ENCODE data around the gene UTS2B.

UTS2B gene

GRCh38 chr3:191353022-191353777 lies 22.9 kb upstream of the UTS2B start:
- DNase-seq (ENCODE audit: low read depth in 2 of 3, low spot score in 2 of 3): no peak

DNA sequence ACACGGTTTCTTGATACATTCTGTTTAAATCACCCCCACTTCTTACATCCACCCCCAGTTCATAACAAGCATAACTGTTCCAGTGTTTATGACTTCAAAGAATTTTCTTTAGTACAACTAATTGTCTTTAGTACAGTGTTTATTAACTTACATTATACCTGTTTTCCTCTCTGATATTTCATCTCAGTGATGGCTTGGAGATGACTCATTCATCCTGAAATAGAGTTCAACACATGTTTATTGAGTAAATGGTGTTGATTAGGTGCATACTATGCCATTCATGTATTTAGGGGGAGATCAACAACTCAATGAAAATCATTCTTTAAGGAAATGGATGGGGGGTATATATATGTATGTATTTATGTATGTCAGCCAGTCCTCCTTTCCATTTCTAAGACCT lies 21.7 kb upstream of the UTS2B start:
- no peak for DNase-seq (ENCODE audit: low read depth in 2 of 3, low spot score in 2 of 3)

DNA sequence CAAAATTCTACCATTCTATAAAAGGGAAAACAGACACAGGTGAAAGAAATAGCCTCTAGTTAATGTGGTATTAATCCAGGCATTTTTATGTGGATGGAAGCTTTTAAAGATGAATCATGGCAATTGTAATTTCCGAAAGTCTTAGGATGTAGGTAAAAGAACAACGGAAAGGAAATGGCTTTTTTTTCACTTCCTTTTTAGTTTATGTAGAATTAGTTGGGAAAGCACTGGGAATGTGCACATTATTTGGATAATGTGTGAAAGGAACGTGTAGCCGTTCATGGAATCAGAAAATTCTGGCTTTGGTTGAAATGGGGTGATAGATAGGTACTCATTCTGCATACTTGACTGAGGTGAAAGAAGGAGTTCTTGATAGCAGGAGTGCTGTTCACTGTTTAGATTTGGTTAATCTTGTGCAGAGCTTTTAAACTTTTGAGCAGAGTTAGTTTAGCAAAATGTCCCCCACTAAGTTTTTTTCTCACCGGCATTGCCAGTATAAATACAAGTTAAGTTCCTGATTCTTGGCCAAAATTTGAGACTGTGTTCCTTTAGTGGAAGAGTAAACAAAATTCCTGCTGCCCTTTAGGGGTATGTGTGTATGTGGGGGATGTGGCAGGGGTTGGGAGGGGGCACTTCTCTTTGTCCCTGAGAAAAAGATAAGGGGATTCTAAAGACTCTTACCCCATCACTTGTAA lies 20.2 kb upstream of the UTS2B start:
- no peak for DNase-seq (ENCODE audit: low read depth in 2 of 3, low spot score in 2 of 3)

DNA sequence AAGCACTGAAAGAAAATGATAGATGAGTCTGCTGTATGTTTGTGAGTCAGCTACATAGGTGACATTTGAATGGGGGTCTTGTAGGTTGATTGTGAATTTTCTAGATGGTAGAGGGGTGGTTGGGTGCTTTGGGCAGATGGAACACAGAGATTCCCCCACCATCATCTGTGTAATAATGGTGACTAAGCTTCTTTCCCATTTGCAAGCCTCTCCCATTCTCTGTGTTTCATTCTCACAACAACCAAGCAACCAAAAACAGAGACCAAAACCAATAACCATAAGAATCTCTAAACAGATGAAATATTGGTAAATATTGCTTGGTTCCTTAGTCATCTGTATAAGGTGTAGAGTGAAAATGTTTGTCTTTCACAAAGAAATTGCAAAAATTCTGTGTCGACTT lies 17.8 kb upstream of the UTS2B start:
- DNase-seq (ENCODE audit: low read depth in 2 of 3, low spot score in 2 of 3): no peak

GRCh38 chr3:191347228-191347627 lies 16.9 kb upstream of the UTS2B start:
- DNase-seq (ENCODE audit: low read depth in 2 of 3, low spot score in 2 of 3): no peak

GRCh38 chr3:191345334-191345733 lies 15.0 kb upstream of the UTS2B start:
- no peak for DNase-seq (ENCODE audit: low read depth in 2 of 3, low spot score in 2 of 3)

- no peak for DNase-seq (ENCODE audit: low read depth in 2 of 3, low spot score in 2 of 3)
Measured at GRCh38 chr3:191343913-191344312, 13.6 kb upstream of the UTS2B start.

- DNase-seq (ENCODE audit: low read depth in 2 of 3, low spot score in 2 of 3): no peak
Measured at GRCh38 chr3:191343115-191343514, 12.8 kb upstream of the UTS2B start.

DNA sequence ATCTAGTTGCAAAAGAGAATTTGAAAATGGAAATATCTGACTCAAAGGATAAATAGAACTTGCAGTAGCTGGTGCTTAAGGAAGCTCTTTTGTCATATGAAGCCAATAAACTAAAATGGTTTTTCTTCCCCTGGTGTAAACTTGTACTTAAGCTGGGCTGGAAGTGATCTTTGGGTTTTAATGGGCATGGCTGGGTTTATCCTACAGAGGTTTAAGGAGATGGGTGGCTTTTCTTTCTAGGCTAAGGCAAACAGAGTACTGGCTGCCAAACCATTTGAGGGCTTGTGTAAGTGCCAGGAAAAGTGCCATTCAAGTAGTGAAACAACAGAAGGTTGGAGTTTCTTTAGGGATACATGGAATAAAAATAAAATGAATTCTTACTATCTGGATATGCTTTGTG lies 12.1 kb upstream of the UTS2B start:
- DNase-seq (ENCODE audit: low read depth in 2 of 3, low spot score in 2 of 3): no peak

DNA sequence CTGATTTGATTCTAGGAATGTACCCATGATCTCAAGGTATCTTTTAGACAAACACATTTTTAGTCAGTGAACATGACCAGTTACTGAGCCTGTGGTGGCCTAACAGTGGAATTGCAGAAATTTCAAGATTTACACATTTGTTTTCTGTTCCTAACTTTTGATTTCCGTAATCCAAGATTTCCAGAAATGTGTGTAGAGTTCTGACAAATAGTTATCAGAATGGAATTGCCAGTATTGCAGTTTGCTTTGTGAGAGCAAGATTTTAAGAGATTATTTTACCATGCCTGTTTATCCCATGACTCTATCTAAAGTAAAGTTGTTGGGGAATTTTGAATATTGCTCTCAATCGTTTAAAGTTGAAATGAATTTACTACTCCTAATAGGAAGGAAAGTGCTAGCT lies 11.7 kb upstream of the UTS2B start:
- no peak for DNase-seq (ENCODE audit: low read depth in 2 of 3, low spot score in 2 of 3)

DNA sequence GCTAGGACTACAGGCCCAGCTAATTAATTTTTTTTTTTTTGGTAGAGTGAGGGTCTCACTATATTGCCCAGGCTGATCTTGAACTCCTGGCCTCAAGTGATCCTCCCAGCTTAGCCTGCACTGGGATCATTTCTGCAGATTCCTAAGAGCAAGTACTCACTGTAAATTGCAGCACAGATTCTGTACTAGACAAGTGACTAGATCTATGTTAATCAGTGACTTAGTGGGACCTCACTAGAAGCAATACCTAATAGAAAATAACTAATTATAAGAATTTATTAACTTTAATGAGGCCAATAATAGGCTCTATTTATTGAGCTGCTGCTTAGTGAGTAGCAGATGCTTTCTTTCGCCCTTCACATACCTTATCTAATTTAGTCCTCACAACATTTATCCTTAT lies 10.6 kb upstream of the UTS2B start:
- no peak for DNase-seq (ENCODE audit: low read depth in 2 of 3, low spot score in 2 of 3)

- no peak for DNase-seq (ENCODE audit: low read depth in 2 of 3, low spot score in 2 of 3)
Measured at GRCh38 chr3:191340351-191340750, 10.0 kb upstream of the UTS2B start.

DNA sequence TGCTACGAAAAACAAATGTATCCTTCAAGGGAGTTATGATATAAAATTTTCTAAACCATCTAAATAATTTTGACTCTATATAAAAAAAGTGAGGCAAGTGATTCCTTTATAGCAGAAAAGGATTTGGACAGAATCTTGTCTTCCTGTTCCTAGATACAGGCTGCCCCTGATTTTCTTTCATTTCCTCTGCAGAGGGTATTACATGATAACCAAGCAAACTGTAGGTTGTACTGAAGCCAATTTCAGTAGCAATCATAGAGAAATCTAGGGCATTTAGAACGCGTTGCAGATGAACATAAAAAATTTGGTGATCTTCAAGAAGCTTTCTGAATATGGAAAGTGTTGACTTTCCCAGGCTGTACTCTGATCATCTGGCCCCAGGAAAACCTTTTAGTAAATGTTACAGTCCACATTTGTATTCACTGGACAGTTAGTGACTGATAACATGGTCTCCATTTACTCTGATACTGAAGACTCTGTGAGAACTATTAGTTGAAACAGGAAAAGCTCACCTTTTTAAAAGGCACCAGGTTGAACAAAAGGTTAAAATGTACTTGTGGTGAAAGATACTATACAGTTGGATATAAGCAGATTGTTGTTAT lies 9.1 kb upstream of the UTS2B start:
- no peak for DNase-seq (ENCODE audit: low read depth in 2 of 3, low spot score in 2 of 3)

DNA sequence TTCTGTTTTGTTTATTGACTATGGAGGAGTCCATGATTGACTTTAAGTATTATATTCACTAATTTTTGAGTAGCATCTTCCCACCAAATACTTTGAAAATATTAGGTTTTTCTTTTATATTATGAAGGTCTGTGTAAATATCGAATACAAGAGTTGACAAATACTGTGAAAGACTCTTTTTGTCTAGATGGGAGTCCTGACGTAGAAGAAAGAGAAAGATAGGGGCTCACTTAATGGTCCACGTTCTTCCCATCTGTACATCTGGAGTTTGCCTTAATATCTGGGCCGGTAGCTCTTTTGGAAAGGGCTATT lies 7.8 kb upstream of the UTS2B start:
- DNase-seq (ENCODE audit: low read depth in 2 of 3, low spot score in 2 of 3): no peak

DNA sequence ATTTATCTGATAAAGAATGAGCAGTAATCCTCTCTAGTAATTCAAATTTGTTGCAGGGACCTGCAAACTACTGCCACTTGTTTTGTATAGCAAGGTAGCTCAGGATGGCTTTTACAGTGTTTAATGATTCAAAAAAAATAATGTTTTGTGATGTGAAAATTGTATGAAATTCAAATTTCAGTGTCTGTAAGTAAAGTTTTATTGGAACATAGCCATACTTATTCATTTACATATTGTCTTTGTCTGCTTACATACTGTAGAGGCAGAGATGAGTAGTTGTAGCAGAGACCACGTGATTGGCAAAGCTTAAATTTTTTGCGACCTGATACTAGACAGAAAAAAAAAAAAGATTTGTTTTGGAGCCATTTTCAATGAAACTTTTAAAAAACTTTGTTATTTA lies 6.5 kb upstream of the UTS2B start:
- DNase-seq (ENCODE audit: low read depth in 2 of 3, low spot score in 2 of 3): no peak

GRCh38 chr3:191334346-191334893 lies 4.1 kb upstream of the UTS2B start:
- DNase-seq (ENCODE audit: low read depth in 2 of 3, low spot score in 2 of 3): no peak

GRCh38 chr3:191333298-191333880 lies 3.1 kb upstream of the UTS2B start:
- no peak for DNase-seq (ENCODE audit: low read depth in 2 of 3, low spot score in 2 of 3)

GRCh38 chr3:191331388-191331787 lies 1.1 kb upstream of the UTS2B start:
- no peak for DNase-seq (ENCODE audit: low read depth in 2 of 3, low spot score in 2 of 3)

DNA sequence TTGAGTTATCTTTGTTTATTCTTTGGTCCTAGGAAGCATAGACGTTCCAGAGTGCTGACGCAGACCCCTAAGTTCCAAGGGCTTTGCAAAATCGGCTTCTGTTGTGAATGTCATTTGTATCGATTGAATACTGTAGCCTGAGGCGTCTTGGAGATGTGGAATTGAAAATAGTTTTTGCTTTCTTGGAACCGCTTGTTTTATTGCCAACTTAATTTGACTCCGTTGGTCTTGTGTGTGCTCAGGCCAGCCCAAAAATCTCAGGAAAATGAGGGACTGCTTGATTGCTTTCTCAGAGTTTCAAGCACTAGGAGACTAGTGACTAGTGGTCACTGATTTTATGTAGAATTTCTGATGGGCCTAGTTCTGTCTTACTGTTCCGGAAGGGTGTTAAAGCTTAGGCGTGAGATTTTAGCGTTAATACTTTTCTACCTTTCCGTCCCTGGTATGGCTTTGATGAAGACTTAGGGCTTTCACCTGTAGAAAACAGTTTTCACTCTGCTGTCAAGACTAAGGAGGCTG lies 263 bp upstream of the UTS2B start:
- no peak for DNase-seq (ENCODE audit: low read depth in 2 of 3, low spot score in 2 of 3)

DNA sequence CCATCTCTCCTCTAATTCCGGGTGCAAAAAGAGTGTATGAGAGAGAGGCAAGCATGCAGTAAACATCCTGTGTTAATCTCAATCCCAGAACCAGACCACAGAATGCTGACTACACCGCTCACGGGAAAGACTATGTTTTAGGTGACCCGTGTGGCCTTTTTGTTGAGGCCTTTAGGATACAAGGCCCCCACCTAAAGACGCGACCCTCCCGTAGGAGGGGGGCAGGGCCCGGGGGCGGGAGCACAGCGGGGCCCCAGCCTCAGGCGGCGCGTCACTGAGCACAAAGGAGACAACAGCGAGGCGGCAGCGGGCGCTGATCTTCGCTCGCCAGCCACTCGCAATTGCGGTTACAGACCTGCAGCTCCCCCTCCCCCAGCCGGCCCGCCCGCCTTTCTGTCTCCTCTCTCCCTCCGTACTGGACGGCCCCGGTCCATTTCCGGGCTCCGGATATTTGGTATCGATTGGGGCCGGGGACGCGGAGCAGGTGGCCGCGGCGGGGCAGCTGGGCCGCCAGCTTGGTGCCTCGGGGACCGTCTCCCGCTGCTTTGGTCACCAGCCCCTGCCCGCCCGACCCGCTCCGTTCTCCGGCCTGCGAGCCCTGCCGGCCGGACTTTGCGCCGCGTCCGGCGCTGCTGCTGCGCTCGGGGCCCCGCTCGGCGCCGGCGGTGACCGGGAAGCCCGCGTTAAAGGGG lies 1.2 kb downstream of the UTS2B start, which contains the start of gene CCDC50:
Gene CCDC50, plus strand, starts transcription at position 433 of the 692 bp plus-strand sequence. CDS start 281 bp downstream, outside the sequence.
- no peak for DNase-seq (ENCODE audit: low read depth in 2 of 3, low spot score in 2 of 3)

- DNase-seq (ENCODE audit: low read depth in 2 of 3, low spot score in 2 of 3): no peak
Measured at GRCh38 chr3:191328383-191328961, 1.9 kb downstream of the UTS2B start.

All from activated CD8-positive, alpha-beta memory T cell treated with anti-CD3 and anti-CD28 coated beads for 48 hours (primary cell).